GM18868 (cell line): Measurements from ENCODE around the gene MYO1E.
"Not testable (repeated sequence)": the region's sequence is repeated elsewhere in the genome, so short reads cannot be mapped to it uniquely, and the experiment has no call there.

Source experiments
- ATAC-seq: cut with Tn5 transposase; IDR thresholded peaks from one replicate; pipeline ENCODE4 v1.9.1; 2021; ENCODE audit warnings: mild to moderate bottlenecking, moderate library complexity; ENCODE audit not compliant: unreplicated experiment

MYO1E gene

DNA sequence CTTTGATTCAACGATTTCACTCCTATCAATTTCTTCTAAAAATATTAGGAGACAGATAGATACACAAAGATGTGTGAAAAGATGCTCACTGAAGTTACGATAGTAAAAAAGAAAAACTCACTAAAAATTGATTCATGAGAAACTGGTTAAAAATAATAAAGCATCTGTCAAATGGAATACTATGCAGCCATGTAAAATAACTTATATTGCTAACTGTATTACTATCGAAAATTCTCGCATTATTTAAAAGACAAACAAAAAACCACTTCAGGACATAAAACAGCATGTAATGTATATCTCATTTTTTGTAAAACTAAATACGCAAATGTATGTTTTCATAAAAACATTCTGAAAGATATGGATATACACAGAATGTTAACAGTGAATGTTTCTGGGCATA is 199.5 kb downstream of the MYO1E start:
- ATAC-seq: no peak

DNA sequence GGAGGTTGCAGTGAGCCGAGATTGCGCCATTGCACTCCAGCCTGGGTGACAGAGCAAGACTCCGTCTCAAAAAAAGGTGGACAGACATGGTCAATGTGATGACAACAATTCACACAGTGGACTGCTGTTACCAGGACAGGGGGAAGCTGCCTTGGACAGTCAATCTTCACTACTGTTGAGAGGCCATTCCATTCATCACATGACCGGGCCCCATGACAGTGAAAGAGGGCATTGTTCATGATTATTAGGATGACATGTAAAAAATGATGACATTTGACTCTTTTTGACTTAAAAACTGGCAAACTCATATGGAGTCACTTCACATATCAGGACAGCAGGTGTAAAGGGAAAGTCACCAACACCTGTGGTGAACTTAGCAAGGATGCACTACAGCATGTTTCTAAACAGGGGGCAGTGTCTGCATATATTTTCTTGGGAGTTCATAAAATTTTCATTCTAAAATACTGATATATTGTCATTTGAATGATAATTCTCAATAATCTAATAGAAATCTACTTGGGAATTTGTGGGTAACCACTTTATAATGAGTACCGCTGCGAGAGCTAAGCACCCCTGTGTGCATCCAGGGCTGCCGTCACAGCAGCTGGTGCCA is 200.3 kb downstream of the MYO1E start:
- ATAC-seq: no peak

DNA sequence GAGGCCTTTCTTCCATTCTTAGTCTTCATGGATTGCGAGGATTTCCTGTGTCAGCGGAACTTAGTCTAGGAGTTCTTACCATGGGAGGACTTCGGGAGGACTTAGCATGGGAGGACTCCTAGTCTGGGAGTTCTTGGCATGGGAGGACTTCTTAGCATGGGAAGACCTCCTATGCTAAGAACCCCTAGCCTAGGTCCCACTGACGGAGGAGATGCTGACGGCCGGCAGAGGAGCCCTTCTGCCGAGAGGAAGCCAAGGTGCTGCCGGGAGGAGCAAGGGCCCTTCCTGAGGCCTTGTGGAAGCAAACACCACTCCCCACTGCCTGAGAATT is 201.6 kb downstream of the MYO1E start:
- no peak for ATAC-seq

DNA sequence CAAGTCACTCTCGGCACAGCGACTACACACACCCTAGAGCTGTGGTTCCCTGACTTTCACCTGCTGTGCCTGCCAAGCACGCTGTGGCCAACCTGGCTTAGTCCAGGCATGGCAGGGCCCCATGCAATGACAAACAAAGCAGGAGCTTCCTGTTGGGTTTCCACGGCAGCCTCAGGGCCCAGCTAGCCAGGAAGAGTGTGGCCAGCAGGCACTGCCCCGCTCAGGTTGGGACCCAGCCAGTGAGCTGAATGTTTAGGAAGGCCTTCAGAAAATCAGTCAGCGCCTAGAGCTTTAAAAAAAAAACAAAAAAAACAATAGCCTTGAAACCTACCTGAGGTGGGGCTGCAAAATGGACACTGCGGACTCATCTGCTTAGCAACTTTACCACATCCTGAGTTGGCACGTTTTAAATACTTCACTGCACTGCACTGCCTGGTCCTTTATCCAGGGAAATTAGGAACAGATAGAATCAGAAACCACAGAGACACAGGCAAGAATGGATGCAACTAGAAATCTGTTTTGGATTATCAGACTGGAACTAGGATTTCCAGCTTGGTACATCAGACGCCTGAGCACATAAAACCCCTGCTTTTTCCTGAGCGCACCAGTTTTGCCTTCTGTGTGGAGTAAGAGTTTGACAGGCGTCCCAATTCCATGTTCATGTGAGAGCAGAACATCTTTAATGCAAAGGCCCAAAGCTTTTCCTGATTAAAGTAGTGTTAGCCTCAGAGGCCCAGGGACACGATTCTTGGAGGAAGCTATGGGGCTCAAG is 202.2 kb downstream of the MYO1E start:
- no peak for ATAC-seq

DNA sequence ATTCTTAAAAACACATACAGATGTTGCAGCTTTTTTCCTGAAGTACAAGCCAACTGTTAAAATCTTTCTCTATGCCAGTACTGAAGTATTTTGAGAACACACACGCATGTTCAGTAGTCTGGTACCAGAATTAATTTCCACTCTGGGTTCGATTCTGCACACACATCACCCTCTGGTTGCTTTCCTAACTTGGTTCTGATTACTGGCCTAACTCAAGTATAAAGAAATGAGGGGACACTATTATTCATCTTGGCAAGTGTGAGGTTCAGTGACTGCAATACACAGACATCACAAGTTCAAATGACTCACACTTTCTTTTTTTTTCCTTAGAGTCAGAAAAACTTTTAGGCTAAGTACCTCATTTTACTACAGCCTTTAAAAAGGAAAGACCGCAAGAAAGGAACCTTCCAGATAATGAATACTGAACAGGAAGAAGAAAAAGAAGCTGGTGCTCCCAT is 203.4 kb downstream of the MYO1E start:
- ATAC-seq: no peak

DNA sequence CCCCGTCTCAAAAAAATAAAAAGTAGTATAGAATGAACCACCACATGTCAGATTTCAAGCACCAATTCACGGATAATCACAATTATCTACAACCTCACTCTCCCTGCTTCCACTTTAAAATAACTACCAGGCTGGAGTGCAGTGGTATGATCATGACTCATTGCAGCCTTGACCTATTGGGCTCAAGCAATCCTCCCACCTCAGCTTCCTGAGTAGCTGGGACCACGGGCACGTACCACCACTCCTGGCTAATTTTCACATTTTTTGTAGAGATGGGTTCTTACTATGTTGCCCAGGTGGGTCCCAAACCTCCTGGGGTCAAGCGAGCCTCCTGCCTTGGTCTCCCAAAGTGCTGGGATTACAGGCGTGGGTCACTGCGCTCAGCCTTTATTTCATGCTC is 204.1 kb downstream of the MYO1E start:
- no peak for ATAC-seq

DNA sequence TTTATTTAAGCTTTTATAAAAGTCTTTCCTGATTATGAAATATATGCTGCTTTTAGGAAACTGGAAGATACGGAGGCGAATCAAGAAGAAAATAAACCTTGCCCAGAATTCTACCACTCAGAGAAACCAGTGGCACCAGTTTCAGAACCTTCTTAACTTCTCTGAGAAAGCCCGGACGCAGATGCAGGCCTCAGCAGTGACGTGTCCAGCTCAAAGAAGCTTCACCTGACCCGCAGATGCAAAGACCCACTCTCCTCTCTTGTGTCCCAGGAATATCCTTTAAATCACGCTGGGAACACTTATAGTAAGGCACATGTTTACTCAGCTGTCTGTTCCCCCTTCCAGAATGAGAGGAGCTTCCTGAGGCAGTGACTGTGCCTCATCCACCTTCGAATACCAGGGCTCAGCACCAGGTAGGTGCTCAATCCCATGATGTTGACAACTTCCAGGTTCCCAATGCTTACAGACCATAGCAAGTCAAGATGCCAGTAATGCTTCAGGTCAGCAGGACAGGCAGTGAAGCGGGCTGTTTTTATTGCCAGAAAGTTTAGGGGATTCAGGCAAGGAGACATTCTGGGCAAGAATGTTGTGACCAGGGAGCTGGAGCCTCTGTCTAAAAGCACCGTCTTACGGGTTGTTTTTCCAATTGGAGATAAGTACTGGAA is 205.9 kb downstream of the MYO1E start:
- ATAC-seq: no peak

DNA sequence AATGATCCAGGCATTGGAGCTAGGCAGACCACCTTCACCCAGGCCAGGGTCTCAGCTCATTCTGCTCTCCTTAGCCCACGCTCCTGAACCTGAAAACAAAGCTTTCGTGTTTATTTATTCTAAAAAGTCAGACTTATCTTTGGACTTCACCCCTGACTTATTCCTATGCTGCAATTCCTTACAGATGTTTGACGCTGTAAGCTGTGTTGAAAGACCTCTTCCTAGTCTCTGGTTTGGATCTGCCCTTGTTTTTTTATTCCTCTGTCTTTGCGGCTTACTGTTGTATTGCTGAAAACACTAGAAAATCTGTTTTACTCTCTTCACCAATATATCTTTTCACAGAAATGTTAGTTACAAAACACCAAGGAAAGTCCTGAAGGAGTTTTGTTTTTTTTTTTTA is 206.5 kb downstream of the MYO1E start:
- no peak for ATAC-seq

DNA sequence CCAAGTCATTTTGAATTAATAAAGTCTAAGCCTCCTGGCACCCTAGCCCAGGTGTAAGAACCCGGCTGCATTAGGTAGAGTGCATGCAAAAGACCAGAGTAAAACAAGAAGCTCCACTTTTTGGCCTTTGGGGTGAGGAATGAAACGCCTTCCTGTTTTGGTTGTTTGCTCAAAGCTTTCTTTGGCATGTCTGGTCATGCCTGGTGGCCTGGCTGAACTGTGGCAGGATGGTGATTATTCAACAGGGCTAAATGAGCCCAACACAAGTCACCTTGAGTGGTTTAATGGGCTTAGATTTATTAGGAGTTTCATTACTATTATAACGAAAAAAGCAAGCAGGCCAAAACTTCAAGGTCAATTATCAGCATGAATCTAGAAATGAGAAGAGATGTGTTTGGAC is 206.9 kb downstream of the MYO1E start:
- peak; percentile 51 for ATAC-seq

DNA sequence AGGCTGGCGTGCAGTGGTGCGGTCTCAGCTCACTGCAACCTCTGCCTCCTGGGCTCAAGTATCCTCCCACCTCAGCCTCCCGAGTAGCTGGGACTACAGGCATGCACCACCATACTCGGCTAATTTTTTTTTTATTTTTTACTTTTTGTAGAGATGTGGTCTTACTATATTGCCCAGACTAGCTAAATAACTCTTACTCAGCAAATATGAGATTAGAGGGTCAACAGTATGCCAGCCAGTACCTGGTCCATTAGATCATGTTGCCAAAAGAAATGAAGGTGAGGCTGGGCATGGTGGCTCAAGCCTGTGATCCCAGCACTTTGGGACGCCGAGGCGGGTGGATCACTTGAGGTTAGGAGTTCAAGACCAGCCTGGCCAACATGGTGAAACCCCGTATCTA is 210.6 kb downstream of the MYO1E start:
- ATAC-seq: not testable (repeated sequence)

DNA sequence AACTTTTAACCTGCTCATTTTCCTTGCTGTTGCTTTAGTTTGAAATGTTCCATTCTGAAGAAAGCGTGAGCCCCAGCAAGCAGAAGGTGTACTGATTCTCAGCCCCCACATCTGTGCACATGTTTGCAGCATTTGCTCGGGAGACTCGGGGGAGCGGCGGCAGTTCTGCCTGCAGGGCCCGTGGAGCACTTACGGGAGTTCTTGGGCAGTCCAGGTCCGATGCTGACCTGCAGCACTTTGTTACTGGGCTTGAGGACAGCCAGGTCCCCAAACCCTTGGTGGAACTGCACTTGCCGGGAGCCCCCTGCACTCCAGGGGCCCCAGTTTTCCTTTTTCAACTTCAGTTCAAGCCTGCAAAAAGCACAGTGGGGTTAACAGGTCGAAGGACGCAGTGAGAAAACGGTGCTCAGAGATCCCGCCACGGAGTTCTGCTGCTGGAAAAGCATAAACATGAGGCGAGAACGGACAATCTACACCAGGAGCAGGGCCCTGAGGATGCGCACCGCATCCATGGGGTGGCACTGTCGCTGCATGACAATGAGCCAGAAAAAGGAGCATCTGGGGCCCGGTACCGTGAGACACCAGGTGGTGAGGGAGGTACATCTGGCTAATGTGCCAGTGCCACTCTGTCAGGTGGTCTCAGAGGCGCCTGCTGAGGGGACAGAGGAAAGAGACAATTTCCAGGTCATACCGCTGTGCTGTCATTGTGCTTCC is 211.6 kb downstream of the MYO1E start:
- no peak for ATAC-seq

DNA sequence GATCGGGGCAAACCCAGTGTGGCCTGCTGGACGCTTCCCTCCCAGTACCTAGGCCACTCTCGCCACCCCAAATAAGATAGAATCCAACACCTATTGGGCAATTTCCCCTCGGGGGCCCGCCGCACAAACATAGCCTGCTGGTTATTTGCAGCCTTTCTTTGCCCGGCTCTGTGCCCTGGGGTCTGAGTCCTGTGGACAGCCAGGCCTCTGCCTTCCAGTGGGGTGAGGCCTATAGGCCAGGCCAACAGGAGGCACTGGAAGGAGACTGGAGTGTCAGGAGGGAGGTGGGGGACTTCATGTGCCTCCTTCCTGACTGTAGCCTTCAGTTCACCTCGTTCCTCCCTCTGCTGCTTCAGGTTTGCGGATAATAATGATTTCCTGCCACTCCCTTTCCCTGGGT is 213.5 kb downstream of the MYO1E start:
- no peak for ATAC-seq

DNA sequence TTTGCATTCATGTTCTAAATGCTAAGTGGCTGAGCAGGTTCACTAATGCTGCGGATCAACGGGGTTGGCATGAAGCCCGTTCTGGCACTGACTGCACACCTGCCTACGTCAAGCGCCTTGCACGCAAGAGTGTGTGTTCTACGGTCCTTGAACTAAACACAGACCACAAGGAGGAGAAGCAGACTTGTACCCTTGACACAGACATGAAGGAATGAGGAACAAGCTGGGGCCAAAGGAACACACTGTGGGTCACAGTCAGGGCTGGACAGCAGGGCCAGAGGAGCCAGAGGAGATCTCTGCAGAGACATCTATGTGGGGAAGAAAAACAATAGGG is 214.0 kb downstream of the MYO1E start:
- ATAC-seq: no peak

DNA sequence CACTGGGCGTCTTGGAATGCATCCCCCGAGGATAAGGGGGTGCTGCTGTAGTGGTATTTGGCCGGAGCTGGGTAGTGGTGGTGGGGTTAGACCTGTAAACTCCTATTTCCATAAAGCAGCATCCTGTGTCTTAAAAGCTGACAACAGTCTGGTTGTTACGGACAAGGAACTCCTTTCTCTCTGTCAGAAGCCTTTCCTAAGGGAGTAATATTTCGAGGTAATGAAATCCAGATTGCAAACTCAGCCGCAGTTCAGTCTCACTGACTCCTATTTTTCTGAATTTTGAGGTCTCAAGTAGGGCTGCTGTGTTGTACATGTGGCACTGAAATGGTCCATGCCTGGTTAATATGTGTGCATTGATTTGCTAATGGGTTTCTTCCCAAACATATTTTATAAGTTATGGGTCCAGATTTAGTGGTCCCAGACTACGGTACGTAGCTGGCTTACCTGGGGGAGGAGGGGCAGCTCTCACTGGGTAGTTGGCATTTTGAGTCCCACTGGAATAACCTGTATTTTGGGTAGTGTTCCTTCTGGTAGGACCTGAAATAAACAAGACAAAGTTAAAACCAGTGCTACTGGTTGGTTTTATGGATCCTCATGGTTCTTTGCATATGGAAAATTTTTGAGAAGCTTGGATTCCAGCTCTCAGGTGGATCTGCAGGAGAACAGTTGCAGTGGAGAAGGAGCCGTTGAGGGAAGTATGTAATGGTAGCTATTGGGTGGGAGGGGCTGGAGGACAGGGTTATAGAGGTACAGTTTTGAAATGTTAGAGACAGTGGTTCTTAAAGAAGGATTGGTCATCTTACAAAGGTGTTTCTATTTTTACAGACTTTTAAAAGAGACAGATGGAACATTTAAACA is 214.6 kb downstream of the MYO1E start:
- ATAC-seq: no peak

DNA sequence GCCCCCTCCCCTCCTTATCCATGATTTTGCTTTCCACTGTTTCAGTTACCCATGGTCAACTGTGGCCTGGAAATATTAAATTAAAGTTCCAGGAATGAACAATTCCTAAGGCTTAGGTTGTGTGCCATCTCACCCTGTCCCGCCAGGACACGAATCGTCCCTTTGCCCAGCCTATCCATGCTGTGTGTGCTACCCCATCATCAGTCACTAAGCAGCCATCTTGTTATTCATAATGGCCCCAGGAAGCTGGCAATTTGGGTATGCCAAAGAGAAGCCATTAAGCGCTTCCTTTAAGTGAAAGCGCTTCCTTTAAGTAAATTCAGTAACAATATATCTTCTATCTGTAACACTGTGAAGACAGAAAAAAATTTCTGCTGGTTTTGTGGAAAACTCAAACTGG is 215.3 kb downstream of the MYO1E start:
- no peak for ATAC-seq

DNA sequence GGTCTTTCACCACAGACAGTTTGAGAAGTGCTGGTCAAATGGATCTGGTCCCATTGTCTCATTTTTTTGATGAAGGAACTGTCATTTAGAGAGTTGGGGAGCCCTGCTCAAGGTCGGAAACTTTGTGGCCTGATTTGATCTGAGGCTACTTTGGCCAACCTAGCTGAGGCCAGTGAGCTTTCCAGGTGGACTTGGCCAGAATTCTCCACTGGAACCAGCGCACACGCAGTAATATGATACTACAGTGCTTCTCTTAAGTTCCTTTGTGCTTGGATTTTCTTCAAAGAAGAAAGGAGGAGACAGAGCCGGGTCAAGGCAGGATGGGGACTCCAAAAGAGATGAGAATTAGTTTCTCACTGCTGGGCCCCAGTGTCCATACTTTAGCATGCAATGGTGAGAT is 217.2 kb downstream of the MYO1E start:
- ATAC-seq: no peak

DNA sequence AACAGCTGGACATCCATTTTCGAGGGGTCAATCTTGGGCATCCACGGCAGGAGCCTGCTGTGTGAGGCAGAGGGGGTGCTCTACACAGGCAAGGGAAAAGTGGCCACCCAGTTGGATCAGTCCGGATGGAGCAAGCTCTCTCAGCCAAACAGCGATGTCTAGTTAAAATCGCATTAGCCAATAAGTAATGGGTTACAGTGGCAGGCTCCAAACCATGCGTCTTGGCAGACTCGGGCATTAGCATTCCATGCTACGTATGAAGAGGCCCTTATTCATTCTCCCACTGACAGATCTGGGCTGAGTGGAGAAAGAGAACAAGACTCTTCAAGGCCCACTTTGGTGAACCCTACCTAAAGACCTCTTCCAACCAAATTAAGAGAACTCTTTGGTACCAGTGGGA is 218.4 kb downstream of the MYO1E start:
- no peak for ATAC-seq

DNA sequence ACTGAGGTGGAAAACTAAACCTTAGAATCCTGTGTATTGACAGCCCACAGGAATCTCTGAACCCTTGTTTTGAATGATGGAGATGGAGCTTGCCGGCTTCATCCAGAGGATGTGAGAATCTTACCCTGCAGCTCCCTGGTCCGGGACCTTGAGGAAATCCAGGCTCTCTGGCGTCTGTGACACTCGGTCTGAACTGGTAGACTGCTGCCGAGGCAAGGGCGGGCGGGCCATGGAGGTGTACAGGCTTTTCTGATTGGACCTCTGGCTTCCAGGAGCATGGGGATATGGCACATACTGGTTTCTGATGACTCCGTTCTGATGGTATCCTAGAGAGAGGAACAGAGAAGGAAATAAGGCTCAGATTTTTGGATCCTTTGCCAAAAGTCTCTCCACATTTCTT is 219.2 kb downstream of the MYO1E start:
- no peak for ATAC-seq

DNA sequence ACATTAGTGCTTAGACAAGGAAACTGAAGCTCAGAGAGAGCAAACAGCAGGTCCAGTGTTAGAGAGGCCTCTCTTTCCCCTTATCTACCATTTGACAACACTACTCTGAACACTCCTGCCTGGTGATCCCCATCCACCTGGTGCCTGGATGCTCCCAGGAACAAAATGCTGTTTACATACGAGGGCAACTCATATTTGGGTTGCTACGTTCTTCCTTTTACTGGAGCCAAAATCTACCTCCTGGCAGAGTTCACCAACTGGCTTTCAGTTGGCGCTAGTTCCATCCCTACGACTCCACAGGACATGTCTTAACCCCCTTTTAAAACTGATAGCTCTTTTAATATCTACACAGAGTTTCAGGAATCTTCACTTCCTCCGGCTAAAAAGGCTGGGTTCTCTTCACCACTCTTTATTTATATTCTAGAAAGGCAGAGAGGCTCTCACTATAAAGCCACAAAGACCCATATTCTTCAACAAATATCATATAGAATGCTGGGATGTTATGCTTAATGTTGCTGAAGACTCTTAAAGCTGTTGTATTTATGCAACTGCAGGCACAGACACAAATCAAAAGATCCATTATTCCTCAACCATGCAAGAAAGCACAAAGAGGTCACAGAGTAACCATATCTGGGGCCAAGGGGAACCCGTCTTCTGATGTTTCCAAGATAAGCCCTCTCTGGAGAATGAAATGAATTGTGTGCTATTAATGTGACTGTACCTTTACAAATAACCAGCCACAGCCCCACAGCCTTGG is 219.8 kb downstream of the MYO1E start:
- no peak for ATAC-seq

DNA sequence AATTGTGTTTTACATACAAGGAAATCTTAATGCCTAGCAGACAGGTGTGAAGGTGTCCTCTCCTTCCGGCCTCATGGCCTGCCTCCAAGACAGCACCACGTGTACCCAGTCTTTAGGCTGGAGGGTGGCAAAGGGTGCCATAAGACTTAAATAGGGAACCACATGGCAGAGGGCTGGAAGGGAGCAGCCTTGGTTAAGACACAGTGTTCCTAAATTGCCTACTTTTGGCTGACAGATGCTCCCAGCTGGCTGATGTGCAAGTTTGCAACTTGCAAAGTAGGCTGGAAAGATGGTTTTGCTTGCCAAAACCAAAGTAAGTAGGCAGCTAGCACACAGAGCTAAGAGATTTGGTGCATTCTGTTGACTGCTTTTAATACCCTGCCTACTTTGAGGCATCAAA is 222.5 kb downstream of the MYO1E start:
- no peak for ATAC-seq
